Hematopoietic multipotent progenitor cell treated with erythropoietin and hydrocortisone succinate and interleukin-3 and kit ligand, for 17 days (in vitro differentiated cells): ENCODE data around the gene COX5A.
A peak's percentile ranks its signal among the peaks of the same experiment; 100 is the strongest.
"Not testable (repeated sequence)": the region's sequence is repeated elsewhere in the genome, so short reads cannot be mapped to it uniquely, and the experiment has no call there.

ENCODE experiments used
- DNase-seq: peaks from one replicate; pipeline ENCODE4 v3.0.0-alpha.2; 2015; ENCODE audit warnings: low spot score

Gene COX5A

DNA sequence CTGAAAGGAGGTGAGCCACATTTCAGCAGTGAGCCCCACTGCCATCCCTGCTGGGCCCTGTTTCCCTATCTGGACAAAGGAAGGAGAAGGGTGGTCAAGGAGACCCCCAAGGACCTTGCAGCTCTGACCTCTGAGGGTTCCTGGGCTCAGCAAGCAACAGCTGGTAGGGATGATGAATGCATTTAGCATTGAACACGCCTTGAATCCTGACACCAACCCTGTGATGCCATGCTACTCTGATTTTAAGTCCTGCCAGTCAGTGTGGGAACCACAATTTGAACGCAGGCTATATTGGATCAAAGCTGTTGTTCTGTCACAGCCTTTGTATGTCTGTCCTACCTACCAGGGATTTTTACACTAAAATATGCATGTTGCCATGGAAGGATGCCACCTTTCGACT, 41.6 kb downstream of the COX5A start:
- DNase-seq, result no peak

DNA sequence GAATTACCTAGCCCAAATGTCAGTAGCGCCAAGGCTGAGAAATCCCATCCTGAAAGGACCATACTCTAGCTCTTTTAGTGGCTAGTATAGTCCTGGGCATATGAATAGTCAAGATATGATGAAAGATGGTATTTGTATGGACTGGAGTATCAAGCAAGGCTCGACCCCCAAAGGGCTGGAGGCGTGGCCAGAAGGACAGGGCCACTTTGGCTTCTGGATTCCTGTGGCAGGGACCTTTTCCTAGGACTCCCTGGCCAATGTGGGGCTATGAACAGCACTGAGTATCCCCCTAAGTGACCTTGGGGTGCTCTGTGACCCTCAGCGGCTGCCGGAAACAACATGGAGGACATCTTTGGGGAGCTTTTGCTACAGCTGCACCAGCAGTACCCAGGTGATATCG, 42.0 kb downstream of the COX5A start:
- no peak for DNase-seq

DNA sequence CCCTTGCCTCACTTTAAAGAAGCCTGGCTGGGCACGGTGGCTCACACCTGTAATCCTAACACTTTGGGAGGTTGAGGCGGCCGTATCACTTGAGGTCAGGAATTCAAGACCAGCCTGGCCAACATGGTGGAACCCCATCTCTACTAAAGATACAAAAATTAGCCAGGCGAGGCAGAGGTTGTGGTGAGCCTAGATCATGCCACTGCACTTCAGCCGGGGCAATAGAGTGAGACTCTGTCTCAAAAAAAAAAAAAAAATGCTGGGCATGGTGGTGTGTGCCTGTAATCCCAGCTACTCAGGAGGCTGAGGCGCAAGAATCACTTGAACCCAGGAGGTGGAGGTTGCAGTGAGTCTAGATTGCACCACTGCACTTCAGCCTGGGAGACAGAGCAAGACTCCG, 43.5 kb downstream of the COX5A start:
- not testable (repeated sequence) for DNase-seq

DNA sequence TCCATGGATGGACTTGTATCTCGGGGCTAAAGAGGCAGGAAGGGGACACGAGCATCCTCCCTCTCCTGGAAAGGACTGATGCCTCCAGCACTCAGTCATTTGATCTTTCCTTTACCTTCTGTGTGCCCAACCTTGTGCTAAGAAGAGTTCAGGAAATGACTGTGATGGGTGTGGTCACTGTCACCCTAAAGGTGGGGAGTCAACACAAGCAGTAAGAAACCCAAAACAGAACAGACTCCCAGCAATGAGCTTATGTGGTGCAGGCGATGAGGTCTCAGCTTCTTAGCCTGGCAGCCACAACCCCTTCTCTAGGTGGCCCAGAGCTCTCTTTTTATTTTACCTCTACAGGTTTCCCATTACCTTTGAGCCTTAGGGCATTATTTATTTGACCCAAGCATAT, 44.2 kb downstream of the COX5A start:
- no peak for DNase-seq

DNA sequence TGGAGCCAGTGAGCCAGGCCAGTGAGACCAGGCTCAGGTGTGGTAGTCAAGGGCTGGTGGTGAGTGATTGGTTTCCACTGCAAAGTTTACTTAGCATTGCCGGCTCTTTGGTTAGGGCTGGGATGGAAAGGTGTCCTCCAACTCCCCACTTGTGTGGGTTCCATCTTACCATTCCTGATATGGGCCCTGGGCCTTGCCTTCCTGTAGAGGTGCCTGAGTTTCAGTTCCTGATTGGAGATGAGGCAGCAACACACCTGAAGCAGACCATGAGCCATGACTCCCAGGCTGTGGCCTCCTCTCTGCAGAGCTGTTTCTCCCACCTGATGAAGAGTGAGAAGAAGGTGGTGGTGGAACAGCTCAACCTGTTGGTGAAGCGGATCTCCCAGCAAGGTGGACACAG, 44.9 kb downstream of the COX5A start:
- DNase-seq, result no peak

DNA sequence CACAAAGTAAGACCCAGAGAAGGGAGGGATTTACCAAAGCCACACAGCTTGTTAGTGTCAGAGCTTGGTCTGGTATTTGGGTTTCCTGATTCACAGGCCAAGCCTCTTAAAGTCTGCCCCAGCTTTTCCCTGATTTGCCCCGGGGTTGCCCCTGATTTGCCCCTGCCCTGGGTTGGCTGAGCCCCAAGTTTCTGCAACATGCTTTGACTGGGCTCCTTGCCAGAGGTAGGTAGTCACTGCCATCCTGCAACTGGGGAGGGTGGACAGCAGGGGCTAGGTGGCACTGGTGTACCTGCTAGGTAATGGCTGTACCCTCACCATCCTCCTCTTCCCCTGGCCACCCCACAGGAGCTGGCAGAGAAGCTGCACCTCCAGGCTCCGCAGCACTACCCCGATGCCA, 45.6 kb downstream of the COX5A start:
- DNase-seq, result no peak

DNA sequence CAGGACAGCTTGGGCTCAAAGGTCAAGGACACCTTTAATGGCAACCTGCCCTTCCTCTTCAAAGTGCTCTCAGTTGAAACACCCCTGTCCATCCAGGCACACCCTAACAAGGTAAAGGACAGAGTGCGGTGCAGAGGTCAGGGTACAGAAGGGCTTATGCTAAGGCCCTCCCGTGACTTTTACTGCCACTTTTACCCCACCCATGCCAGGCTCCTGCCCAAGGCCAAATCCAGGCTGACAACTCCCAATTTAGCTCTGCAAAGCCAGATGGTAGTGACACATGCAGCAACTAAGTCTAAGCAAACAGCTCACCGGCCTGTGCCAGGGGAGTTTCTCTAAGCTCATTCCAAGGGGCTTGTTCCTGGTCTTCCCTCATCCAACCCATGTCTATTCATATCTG, 46.4 kb downstream of the COX5A start:
- no peak for DNase-seq

DNA sequence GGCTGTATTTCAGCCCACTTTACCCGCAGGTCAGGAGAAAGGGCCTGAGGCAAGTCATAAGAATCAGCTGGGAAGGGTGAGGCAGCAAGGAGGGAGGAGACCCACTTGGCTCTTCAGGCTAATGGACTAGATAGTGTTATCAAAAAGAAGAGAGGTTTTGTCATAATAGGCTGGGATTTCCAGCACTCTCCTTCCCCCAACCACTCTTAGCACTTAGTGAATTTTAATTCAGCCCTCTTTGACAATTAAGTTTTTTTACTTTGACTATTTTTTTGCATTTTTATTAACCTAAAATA, 47.3 kb downstream of the COX5A start:
- no peak for DNase-seq

DNA sequence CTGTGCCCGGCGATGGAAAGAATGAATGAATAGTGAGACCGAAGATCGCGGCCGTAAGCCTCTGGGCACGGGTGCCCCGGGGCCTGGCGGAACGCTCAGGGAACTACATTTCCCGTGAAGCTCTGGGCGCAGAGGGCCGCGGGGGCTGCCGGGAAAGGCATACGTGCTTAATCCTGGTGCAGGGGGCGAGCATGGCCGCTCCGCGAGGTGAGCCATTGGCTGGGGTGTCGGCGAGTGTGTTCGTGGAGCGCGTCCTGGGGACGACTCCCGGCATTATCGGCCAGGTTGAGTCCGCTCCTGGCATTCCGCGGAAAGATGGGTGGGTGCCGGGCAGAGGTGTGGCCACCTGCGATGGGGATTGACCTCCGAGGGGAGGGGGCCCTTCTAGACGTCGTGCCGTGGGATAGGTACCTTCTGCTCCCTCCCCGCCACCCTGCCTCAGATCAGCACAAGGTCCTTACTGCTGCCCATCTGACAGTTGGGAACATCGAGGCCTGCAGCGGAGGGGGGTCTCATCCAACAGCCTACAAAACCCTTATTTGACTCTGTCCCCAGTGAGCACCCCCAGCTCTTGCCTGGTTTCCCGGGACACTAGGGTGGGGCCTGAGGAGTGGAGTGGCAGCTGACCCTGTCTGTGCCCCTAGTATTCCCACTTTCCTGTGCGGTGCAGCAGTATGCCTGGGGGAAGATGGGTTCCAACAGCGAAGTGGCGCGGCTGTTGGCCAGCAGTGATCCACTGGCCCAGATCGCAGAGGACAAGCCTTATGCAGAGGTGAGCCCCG, 47.8 kb downstream of the COX5A start, which contains the start of gene MPI:
Gene MPI, plus strand, starts transcription at position 160 of the 782 bp plus-strand sequence. Its CDS starts 32 bp downstream, at position 192.
- peak; percentile 66 for DNase-seq

DNA sequence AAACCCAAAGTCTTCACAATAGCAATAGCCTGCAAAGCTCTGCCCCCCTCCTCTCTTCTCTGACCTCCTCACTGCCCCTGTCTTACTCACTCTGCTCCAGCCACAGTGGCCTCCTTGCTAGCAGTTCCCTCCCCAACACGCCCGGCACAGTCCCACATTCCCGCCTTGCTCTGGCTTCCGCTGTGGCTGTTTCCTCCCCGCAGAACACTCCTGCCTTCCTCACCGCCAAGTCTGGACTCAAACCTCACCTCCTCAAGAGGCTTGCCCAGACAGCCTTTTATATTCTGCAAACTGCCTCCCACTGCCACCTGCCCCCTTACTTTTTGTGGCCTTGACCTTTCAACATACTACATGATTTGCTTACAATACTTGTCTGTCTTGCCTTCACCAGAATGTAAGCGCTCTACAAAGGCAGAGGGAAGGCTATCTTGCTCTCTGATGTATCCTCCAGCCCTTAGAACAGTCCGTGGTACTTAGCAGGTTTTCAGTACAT, 48.4 kb downstream of the COX5A start:
- no peak for DNase-seq

DNA sequence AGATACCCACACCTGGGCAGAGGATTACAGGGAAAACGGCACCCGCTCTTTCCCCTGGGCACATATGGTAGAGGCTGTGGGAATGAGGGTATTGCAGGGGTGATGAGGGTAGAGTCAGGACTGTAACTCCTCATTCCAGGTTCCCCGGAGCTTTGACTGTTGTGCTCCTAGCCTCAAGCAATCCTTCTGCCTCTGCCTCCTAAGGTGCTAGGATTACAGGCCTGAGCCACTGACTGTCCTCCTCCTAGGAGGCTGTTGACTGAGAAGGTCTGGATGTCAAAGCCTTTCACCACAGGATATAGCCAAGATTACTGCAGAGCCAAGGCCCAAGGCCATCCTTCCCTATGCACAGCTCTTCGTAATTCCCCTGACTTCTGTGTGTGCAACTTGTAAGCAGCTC, 49.2 kb downstream of the COX5A start:
- no peak for DNase-seq

DNA sequence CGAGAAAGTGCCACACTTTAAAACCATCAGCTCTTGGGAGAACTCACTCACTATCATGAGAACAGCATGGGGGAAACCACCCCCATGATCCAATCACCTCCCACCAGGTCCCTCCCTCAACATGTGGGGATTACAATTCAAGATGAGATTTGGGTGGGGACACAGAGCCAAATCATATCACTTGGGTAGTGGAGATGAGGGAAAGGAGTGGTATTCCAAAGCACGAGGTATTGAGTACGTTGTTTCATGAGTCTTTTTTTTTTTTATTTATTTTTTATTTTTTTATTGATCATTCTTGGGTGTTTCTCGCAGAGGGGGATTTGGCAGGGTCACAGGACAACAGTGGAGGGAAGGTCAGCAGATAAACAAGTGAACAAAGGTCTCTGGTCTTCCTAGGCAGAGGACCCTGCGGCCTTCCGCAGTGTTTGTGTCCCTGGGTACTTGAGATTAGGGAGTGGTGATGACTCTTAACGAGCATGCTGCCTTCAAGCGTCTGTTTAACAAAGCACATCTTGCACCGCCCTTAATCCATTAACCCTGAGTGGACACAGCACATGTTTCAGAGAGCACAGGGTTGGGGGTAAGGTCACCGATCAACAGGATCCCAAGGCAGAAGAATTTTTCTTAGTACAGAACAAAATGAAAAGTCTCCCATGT, 50.2 kb downstream of the COX5A start:
- DNase-seq, result not testable (repeated sequence)

DNA sequence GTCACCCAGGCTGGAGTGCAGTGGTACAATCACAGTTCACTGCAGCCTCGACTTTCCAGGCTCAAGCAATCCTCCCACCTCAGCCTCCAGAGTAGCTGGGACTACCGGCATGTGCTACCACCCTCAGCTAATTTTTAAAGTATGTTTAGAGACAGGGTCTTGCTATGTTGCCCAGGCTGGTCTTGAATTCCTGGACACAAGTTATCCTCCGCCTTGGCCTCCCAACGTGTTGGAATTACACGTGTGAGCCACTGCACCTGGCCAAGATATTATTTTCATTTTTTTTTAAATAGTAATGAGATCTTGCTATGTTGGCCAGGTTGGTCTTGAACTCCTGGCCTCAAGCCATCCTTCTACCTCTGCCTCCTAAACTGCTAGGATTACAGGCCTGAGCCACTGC, 52.4 kb downstream of the COX5A start:
- DNase-seq, result no peak

DNA sequence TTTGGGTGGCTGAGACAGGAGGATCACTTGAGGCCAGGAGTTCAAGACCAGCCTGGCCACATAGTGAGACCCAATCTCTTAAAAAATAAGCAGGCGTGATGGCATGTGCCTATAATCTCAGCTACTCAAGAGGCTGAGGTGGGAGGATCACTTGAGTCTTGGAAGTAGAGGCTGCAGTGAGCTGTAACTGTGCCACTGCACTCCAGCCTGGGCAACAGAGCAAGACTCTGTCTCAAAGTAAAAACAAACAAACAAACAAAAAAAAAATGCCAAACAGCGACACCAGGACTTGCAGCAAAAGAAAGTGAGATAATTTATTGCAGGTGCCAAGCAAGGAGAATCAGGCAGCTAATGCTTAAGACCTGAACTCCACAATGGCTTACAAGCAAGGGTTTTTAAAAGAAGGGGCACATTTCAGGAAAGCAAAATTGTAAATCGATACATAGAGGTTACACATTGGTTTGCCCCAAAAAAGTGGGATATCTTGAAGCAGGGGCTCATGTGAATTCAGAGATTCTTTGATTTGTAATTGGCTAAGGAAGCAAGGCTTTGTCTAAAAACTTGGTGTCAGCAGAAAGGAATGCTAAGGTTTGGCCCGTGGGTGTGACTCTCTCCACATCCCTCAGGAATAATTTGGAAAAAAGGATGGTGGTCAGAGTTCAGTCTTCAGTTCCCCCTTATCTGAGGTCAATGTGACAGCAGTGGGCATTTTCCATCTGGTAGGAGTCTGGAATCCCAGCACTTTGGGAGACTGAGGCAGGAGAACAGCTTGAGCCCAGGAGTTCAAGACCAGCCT, 53.2 kb downstream of the COX5A start:
- DNase-seq, result no peak

DNA sequence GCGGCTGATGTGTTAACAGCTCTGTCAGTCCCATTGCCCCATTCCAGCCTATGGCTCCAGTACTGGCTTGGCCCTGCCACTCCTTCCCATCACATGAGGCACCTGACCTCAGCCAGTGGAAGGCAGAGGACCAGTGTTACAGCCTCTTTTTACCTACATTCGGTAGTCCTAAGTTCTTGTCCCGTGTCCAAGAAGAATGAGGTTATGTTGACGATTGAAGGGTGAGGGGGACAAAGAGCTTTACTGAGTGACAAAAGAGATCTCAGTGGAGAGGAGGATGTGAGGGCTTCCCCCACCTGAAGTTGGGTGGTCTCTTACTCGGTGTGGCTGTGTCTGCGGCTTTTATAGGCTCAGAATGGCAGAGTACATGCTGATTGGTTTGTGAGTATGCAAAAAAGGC, 55.3 kb downstream of the COX5A start:
- DNase-seq, result no peak

DNA sequence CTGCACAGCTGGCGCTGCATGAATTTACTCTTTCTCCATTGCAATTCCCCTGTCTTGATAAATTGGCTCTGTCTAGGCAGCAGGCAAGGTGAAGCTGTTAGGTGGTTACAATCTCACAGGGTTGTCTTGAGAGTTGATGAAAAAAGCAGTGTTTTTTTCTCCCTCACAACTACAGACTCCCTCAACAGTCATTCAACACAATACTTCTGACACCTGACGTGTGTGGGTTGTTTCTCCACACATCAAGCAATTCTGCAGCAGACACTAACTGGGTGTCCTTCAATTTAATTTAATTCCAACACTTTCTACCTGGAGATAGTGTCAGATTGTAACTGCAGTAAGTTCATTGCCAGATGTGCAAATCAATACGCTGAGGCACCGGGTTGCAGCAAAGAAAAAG, 59.6 kb downstream of the COX5A start:
- DNase-seq, result no peak

DNA sequence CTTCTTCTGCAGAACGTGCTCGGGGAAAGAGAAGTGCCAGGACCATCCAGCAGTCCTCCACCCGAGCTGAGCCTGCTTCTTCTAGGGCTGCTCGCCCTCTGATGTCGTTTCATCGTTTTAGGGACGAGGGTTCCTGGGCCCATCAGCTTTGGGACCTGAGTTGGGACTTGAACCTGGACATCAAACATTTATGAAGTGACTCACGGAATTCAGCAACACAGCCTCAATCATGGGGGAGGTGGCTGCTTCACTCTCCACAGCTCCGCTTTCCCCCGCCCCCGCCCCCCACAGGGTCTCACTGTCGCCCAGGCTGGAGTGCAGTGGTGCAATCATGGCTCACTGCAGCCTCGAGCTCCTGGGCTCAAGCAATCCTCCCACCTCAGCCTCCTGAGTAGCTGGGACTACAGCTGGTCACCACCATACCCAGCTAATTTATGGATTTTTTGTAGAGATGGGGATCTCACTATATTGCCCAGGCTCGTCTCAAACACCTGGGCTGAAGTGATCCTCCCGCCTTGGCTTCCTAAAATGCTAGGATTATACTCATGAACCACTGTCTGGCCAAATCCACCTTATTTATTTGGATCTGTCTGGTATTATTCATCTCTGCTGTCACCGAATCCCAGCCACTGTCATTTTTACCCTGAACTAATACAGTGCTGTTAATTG, 64.0 kb downstream of the COX5A start:
- no peak for DNase-seq

DNA sequence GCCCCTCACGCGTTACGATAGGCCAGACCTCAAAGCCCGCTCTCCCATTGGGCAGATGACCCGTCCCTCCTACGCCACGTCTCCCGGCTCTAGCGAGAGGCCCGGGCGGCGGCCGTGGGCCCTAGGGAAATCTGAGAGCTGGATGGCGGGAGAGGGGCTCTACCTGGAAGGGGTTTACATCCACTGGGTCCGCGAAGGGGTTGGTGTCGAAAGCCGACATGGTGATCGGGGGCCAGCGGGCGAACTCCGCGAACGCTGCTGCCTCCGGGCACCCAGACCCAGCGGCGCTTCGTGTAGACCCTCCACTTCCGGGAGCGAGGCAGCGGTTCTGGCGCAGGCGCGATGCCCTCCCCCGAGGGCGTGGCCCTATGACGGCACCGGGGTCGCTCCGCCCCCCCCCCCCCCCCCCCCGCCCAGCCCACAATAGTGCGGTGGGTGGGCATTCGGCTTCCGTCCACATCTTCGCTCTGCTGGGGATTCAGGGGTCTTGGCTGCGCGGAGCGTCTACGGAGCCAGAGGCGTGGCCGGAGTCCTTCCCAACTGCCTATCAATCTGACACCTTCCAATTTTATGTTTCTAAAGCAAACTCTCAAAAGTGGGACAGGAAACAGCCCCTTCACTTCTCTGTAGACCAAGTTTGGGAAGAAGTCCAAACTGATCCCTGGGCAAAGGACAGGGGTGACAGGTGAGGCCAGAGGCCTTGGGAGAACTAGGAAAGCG, 64.7 kb downstream of the COX5A start, which contains the start of gene SCAMP2:
Gene SCAMP2, minus strand, starts transcription at position 330 of the 720 bp plus-strand sequence. Its CDS starts 110 bp downstream, at position 220.
- DNase-seq, result peak; percentile 92

DNA sequence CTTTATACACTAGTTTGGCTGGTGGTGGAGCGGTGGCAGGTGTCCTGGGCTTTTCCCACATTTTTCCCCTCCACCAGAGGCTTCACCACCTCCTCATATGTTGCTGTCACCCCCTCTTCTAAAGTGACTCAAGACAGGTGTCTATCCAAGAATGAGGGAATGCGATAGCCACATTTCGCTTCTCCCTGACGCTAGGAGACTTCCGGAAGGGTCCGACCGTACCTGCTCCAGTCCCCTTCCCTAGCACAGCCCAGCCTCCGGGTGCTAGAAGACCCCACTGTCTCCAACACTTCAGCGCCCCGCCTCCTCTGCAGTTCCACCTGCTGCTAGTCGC, 65.2 kb downstream of the COX5A start:
- no peak for DNase-seq

DNA sequence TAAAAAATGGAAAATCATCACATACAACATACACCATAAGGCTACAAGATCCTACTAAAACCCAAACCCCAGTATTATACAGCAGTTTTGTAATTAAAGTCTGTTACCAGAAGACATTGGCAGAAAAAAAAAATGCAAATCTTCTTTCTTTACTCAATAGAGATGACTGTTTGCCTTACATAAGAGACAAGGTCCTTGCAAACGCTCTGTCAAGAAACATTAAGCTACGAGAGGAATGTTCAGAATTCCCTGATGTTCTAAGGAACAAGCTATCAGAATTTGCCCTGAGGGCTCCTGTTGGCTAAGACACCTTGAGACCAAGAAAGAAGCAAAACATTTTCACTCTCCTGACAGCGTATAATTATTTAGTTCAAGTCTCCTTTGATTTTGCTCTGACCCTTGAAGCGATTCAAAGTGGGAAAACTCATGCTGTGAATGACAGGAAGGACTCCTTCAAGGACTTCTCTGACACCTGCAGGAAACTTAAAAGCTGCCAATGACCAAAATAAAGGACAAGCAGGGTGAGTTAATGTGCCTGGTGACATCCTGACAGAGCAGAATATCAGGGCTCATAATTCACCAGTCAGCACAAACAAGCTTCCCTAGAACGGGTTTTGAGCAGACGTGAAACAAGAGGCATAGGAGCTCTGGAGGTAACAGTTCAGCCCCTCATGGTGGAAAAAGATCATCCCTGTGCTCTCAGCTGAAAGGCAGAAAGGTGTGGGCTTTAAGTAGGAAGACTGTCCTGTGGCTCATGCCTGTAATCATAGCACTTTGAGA, 67.2 kb downstream of the COX5A start:
- no peak for DNase-seq
